Measurements from ENCODE around the gene LCMT1.

Gene LCMT1

DNA sequence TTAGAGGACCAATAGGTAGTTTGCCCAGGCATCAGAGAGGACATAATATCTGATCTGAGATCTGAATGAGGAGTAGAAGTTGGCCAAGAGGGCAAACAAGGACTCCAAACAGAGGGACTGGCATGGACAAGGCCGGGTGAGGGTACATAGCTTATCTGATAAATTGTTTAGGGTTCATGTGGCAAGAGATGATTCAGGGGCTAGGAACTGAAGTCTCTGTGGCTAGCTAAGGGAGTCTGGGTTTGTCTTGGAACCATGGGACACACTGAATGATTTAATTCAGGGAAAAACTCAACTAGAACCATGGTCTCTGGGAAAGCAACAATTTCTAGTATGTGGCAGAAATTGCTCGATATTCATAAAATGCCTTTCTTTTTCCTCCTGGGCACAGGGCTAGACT is 101.1 kb downstream of the LCMT1 start:
- no peak for DNase-seq

DNA sequence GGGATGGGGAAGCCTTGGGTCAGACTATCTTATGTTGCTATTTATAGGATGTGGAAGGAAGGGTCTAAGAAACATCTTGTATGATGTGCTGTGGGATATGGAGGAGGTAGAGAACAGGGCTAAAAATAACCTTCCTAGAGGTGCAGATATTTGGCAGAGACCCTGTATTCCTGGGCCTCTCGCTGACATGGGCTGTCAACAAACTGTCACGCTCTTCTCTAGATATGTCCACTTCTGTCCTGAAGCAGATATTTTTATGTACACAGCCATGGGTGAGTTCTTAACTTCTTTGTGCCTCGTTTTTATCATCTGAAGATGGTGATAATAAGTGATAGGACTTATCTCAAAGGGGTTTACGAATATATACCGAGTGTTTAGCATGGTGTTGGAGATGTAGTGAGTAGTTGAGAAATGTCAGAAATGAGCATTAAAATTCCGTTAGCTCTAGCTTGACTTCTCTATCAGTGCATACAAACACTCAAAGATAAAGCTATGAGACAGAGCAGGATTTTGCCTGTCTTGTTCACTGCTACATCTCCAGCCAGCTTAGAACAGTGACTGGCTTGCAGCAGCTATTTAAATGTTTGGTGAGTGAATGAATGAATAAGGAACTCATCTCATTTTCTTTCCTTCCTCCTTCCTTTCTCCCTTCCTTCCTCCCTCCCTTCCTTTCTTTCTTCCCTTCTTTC is 102.3 kb downstream of the LCMT1 start:
- DNase-seq: no peak

DNA sequence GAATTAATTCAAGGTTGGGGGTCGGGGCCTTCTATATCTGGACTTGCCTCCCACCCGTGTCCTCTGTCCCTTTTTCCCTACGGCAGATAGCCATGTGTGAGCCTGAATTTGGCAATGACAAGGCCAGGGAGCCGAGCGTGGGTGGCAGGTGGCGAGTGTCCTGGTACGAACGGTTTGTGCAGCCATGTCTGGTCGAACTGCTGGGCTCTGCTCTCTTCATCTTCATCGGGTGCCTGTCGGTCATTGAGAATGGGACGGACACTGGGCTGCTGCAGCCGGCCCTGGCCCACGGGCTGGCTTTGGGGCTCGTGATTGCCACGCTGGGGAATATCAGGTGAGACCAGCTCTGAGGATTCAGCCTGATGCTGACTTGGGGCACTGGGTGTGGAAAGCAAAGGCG is 105.6 kb downstream of the LCMT1 start:
- no peak for DNase-seq

DNA sequence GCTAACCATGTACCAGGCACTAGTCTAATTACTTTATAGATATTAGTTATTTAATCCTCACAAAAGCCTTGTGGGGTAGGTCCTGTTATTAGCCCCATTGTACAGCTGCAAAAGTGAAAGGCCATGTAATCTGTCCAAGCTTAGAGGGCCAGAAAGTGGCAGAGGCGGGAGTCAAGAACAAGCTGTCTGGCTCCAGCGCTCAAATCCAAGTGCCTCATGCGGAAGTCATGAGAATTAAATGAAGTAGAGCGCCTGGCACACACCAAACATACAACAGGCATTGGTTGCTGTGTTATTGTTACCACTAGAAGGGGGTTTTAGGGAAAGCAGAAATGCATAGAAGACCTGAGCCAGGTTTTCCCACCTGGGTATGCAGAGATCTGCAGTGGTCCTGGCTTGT is 106.4 kb downstream of the LCMT1 start:
- DNase-seq: no peak

DNA sequence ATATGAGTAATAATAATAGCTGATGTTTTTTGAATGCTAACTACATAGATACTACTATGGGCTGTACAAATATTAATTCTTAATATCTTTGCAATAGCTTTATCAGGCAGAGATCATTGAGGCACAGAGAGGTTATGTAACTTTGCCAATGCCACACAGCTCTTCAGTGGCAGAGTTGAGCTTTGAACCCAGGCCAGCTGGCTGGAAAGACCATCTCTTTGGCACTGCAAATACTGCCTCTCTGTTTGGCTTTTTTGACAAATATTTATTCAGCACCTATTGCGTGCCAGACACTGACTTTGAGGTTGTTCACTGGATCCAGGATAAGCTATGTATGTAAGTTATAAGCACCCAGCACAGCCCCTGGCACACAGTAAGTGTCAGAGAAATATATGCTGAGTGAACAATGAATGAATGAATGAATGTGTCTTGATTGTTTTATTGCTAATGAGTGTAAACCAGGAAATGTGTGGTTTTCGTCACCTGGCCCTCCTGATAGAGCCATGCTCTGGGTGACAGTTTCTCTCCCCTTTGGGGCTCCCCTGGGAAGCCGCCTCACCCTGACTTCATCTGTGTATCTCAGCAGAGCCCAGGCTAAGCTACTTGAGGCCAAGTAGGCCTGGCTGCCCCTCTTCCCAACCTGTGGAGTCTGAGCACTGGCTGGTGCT is 107.7 kb downstream of the LCMT1 start:
- no peak for DNase-seq

DNA sequence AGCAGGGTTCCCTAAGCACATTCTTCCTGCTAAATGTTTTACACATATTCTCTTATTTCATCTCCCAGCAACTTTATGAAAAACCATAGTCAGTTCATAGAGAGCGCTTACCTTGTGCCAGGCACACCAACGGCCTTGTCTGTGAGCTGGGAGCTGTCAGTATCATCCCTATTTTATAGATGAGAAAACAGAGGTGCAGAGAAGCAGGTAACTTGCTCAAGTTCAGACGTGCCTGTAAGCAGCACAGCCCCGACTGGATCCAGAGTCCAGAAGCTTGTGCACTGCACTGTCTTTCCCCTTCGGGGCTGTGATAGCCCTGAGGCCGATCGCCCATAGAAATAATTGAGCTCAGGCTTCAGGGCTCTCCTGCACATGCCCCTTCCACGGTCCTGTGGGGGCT is 111.4 kb downstream of the LCMT1 start:
- no peak for DNase-seq

DNA sequence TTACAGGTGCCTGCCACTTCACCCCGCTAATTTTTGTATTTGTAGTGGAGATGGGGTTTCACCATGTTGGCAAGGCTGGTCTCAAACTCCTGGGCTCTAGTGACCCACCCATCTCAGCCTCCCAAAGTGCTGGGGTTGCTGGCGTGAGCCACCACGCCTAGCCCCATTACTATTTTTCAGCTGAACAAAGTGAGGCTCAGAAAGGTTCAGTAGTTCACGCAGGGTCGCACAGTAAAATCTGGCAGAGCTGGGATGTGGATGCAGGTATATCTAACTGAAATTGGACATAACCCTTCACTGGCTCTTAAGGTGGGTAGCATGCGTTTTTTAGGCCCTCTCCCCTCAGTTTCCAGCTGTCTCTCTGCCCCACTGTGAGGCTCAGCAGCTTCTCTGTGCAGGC is 112.4 kb downstream of the LCMT1 start:
- no peak for DNase-seq

DNA sequence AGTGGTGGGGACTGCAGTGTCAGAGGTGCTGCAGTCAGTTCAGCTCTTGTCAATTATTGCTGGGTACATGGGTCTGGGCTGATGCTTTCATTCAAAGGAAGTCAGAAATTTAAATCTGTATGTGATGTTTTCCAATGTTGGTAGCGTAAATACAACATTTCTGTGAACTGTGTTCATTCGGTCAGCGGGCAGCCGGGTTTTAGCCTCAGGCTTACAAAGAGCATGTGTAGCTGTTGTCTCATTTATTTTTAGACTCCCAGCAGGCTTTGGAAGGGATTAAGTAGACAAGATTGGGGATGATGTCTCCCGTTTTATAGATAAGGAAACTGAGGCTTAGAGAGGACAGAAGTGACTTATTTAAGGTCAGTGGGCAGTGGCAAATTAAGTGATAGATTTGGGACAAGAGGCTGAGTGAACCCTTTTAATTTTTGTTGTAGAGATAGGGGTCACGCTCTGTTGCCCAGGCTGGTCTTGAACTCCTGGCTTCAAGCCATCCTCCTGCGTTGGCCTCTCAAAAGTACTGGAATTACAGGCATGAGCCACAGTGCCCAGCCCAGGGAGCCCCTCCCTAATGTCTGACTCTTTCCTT is 113.3 kb downstream of the LCMT1 start:
- DNase-seq: no peak
